Caco-2 (cell line): Measurements from ENCODE around the gene COMMD3. TPM values are rescaled to one million over a fixed set of nuclear protein-coding genes. Genes with fewer than 3 reads are reported as not detected.

Experiments
- BruUV-seq: library from RNA; stranded (reverse); fragments of 400-500 nt; replicated peaks from 2 replicates; lab custom pipeline; 2021; lab: Mats Ljungman, UMichigan
- CTCF ChIA-PET: fragments of 300-600 bp; sonication (Branson Sonifier 250); formaldehyde crosslinking; loops from one replicate; lab custom pipeline; 2022; ENCODE audit warnings: antibody characterized with exemption; lab: Charles Lee
- POLR2A ChIA-PET: fragments of 300-600 bp; sonication (Branson Sonifier 250); formaldehyde crosslinking; loops from one replicate; lab custom pipeline; 2022; ENCODE audit warnings: antibody characterized with exemption; lab: Charles Lee
- DNase-seq, 2 experiments: peaks; one replicate each; pipeline versions ENCODE4 v3.0.0 to v3.0.0-alpha.2; 2020 to 2022
- H3K27me3 ChIP-seq: replicated peaks from 2 replicates; pipeline ENCODE4 v1.6.0; 2011; ENCODE audit warnings: low read length; ENCODE audit not compliant: control insufficient read depth, insufficient read depth
- H3K36me3 ChIP-seq: 2 replicates; pipeline ENCODE4 v1.5.1; 2011; ENCODE audit warnings: low read length; ENCODE audit not compliant: control insufficient read depth, insufficient read depth
- H3K4me1 ChIP-seq: fragments of 250-450 bp; sonication (Bioruptor Pico); 2 replicates; pipeline ENCODE4 v1.5.1; 2020; ENCODE audit warnings: mild to moderate bottlenecking
- H3K4me3 ChIP-seq: 2 replicates; pipeline ENCODE4 v1.5.1; 2011; ENCODE audit warnings: low read depth, mild to moderate bottlenecking, control low read depth, low read length
- H3K9me3 ChIP-seq: fragments of 250-450 bp; sonication (Bioruptor Pico); 2 replicates; pipeline ENCODE4 v1.5.1; 2020; ENCODE audit warnings: mild to moderate bottlenecking, moderate library complexity
- H3K27ac Mint-ChIP-seq: one replicate; pipeline ENCODE4 v1.8.0; 2022; ENCODE audit warnings: mixed read lengths; ENCODE audit not compliant: unreplicated experiment
- H3K27me3 Mint-ChIP-seq: one replicate; pipeline ENCODE4 v1.8.0; 2022; ENCODE audit warnings: mixed read lengths; ENCODE audit not compliant: insufficient read depth, unreplicated experiment
- H3K36me3 Mint-ChIP-seq: one replicate; pipeline ENCODE4 v1.8.0; 2022; ENCODE audit warnings: mild to moderate bottlenecking, mixed read lengths; ENCODE audit not compliant: insufficient read depth, unreplicated experiment
- H3K4me1 Mint-ChIP-seq: one replicate; pipeline ENCODE4 v1.8.0; 2022; ENCODE audit warnings: low read depth, mixed read lengths; ENCODE audit not compliant: unreplicated experiment
- H3K4me3 Mint-ChIP-seq: one replicate; pipeline ENCODE4 v1.8.0; 2022; ENCODE audit warnings: mild to moderate bottlenecking, moderate library complexity, mixed read lengths; ENCODE audit not compliant: unreplicated experiment
- H3K9me3 Mint-ChIP-seq: one replicate; pipeline ENCODE4 v1.8.0; 2022; ENCODE audit warnings: mixed read lengths; ENCODE audit not compliant: unreplicated experiment
- CTCF ChIP-seq, 2 experiments: fragments of 200-600 bp in 1 of 2; IDR thresholded peaks; 1 replicate in 1 of 2; 2 replicates in 1 of 2; pipeline versions ENCODE4 v1.5.1 to v1.8.0; 2011 to 2022; ENCODE audit warnings: antibody characterized with exemption in 1 of 2, control low read depth in 1 of 2, inconsistent platforms in 1 of 2, low read depth in 1 of 2, low read length in 1 of 2, mild to moderate bottlenecking in 1 of 2, moderate library complexity in 1 of 2; ENCODE audit not compliant: insufficient read depth in 1 of 2, severe bottlenecking in 1 of 2, unreplicated experiment in 1 of 2
- intact Hi-C: fragments of 100-400 bp; cut with micrococcal nuclease; formaldehyde crosslinking; loops from one replicate; pipeline ENCODE4 v1.10.0; 2022; ENCODE audit not compliant: unreplicated experiment
- total RNA-seq: library from RNA; stranded (reverse); gene quantifications from 2 replicates; pipeline ENCODE4 v1.2.3, GENCODE V29; 2022

The COMMD3 gene
- total RNA-seq, 1 experiment from 2014 or later, result 50.7 TPM

- no peak for DNase-seq
- CTCF ChIA-PET, result no interaction called here
- H3K4me3 ChIP-seq, result no peak overlapping the region
- Mint-ChIP-seq H3K27ac (no peak overlapping the region), H3K27me3 (peaks cover 5% of the 10 kb centered on the region), H3K36me3 (peaks cover 20% of the 10 kb centered on the region), H3K4me3 (peak overlapping the region; percentile 91), H3K9me3 (no peaks in the 10 kb centered on the region), H3K4me1 (peaks cover 7% of the 10 kb centered on the region)
- POLR2A ChIA-PET, result no interaction called here
- no peaks in the 10 kb centered on the region; the same call in 1 of the 2 replicates for H3K27me3 ChIP-seq
- no peak for TF ChIP-seq CTCF (IDR thresholded peaks at IDR 0.05; ENCODE audit: insufficient read depth in 1 of 2, low read depth in 1 of 2, low read length in 1 of 2, severe bottlenecking in 1 of 2, unreplicated experiment in 1 of 2)
- intact Hi-C loops, result no loop called here
- H3K4me1 ChIP-seq, result peaks cover 5% of the 10 kb centered on the region; the same call in 1 of the 2 replicates
- no TSS peak for BruUV-seq
- no peaks in the 10 kb centered on the region for H3K9me3 ChIP-seq
- H3K36me3 ChIP-seq, result no peaks in the 10 kb centered on the region
Observed at GRCh38 chr10:22338931-22339330, 22.7 kb downstream of the COMMD3 start.

GRCh38 chr10:22339761-22340328 lies 23.7 kb downstream of the COMMD3 start:
- Histone ChIP-seq H3K27me3 (no peaks in the 10 kb centered on the region; the same call in 1 of the 2 replicates), H3K4me1 (peaks cover 5% of the 10 kb centered on the region; the same call in 1 of the 2 replicates), H3K4me3 (peak overlapping the region; percentile 74), H3K9me3 (no peaks in the 10 kb centered on the region), H3K36me3 (no peaks in the 10 kb centered on the region)
- Mint-ChIP-seq H3K36me3 (peaks cover 18% of the 10 kb centered on the region), H3K9me3 (no peaks in the 10 kb centered on the region), H3K27ac (peak overlapping the region; percentile 93), H3K27me3 (peaks cover 5% of the 10 kb centered on the region), H3K4me3 (peak overlapping the region; percentile 91), H3K4me1 (peaks cover 7% of the 10 kb centered on the region)
- no peak for DNase-seq
- intact Hi-C loops, result loop anchor here (1.0 to 5.0 kb wide), 4 partner anchors 18 to 97 kb away; partner anchors contain the start of gene COMMD3
- ChIA-PET POLR2A (interaction anchor here (0.6 to 1.2 kb wide), 10 partner anchors 16 to 337 kb away, joined by 3 to 16 read pairs (median 4); partner anchors contain the start of gene COMMD3), CTCF (interaction anchor here (0.6 to 1.2 kb wide), 12 partner anchors 24 to 1470 kb away, joined by 3 to 10 read pairs (median 3); partner anchors contain the start of gene COMMD3)
- TF ChIP-seq CTCF (IDR thresholded peaks at IDR 0.05; ENCODE audit: insufficient read depth in 1 of 2, low read depth in 1 of 2, low read length in 1 of 2, severe bottlenecking in 1 of 2, unreplicated experiment in 1 of 2), result no peak
- TSS peak; percentile 80 for BruUV-seq

- H3K27me3 ChIP-seq, result no peaks in the 10 kb centered on the region; the same call in 1 of the 2 replicates
- intact Hi-C loops, result loop anchor here (1.0 to 5.0 kb wide), 4 partner anchors 18 to 97 kb away; partner anchors contain the start of gene COMMD3
- POLR2A ChIA-PET, result interaction anchor here (0.5 to 1.2 kb wide), 13 partner anchors 13 to 821 kb away, joined by 3 to 16 read pairs (median 4); partner anchors contain the start of gene COMMD3
- H3K4me1 ChIP-seq, result peaks cover 5% of the 10 kb centered on the region; the same call in 1 of the 2 replicates
- peak; percentile 70 to 82 for DNase-seq
- peak overlapping the region; percentile 93 for H3K27ac Mint-ChIP-seq
- H3K4me3 ChIP-seq, result peak overlapping the region; percentile 74
- CTCF ChIA-PET, result interaction anchor here (0.6 to 1.3 kb wide), 14 partner anchors 16 to 1470 kb away, joined by 3 to 10 read pairs (median 3); partner anchors contain the start of gene COMMD3
- H3K27me3 Mint-ChIP-seq, result peaks cover 5% of the 10 kb centered on the region
- peaks cover 7% of the 10 kb centered on the region for H3K4me1 Mint-ChIP-seq
- no peak for TF ChIP-seq CTCF (IDR thresholded peaks at IDR 0.05; ENCODE audit: insufficient read depth in 1 of 2, low read depth in 1 of 2, low read length in 1 of 2, severe bottlenecking in 1 of 2, unreplicated experiment in 1 of 2)
- peaks cover 12% of the 10 kb centered on the region for H3K36me3 Mint-ChIP-seq
- no peaks in the 10 kb centered on the region for H3K36me3 ChIP-seq
- H3K9me3 Mint-ChIP-seq, result no peaks in the 10 kb centered on the region
- no TSS peak for BruUV-seq
- H3K9me3 ChIP-seq, result no peaks in the 10 kb centered on the region
- peak overlapping the region; percentile 91 for H3K4me3 Mint-ChIP-seq
Observed at GRCh38 chr10:22340329-22341189, 24.4 kb downstream of the COMMD3 start.
